ENCODE results near the gene USP6NL.

Gene USP6NL

DNA sequence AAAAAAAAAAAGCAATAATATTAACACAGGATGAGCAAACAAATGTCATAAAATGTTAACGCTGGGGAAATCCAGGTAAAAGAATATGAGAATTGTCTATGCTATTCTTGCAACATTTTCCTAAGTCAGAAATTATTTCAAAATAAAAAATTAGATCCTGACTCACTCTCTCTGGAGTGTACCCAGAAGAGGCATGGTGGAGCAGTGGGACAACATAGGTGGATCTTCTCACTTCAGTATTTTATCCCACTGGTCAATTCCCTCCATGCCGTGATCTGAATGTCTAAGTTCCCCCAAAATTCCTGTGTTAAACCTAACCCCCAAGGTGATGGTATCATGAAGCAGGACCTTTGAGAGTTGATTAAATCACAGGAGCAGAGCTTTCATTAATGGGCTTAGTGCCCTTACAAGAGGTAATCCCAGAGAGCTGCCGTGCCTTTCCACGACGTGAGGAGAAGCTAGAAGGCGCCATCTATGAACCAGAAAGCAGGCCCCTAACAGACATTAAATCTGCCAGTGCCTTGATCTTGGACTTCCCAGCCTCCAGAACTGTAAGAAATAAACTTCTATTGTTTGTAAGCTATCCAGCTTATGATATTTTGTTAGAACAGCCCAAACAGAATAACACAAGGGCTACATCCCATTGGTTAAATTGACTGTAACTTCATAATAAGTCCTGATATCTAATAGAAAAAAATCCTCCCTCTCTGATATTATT, 35.2 kb downstream of the USP6NL start:
- no peak for DNase-seq (ENCODE audit: low read depth in 1 of 2, low spot score in 1 of 2)
- no peak overlapping the region for H3K4me3 ChIP-seq (replicated peaks; ENCODE audit: insufficient read depth, low read length)
- H3K27me3 ChIP-seq (ENCODE audit: insufficient read depth, poor library complexity, severe bottlenecking) = no peaks in the 10 kb centered on the region
- TF ChIP-seq POLR2AphosphoS5 (IDR thresholded peaks at IDR 0.05; ENCODE audit: low read depth) (no peak), GABPA (IDR thresholded peaks at IDR 0.05; ENCODE audit: low read depth) (no peak), SPI1 (IDR thresholded peaks at IDR 0.05; ENCODE audit: borderline replicate concordance, low read depth) (no peak)
- TF ChIP-seq, protein P1, sequence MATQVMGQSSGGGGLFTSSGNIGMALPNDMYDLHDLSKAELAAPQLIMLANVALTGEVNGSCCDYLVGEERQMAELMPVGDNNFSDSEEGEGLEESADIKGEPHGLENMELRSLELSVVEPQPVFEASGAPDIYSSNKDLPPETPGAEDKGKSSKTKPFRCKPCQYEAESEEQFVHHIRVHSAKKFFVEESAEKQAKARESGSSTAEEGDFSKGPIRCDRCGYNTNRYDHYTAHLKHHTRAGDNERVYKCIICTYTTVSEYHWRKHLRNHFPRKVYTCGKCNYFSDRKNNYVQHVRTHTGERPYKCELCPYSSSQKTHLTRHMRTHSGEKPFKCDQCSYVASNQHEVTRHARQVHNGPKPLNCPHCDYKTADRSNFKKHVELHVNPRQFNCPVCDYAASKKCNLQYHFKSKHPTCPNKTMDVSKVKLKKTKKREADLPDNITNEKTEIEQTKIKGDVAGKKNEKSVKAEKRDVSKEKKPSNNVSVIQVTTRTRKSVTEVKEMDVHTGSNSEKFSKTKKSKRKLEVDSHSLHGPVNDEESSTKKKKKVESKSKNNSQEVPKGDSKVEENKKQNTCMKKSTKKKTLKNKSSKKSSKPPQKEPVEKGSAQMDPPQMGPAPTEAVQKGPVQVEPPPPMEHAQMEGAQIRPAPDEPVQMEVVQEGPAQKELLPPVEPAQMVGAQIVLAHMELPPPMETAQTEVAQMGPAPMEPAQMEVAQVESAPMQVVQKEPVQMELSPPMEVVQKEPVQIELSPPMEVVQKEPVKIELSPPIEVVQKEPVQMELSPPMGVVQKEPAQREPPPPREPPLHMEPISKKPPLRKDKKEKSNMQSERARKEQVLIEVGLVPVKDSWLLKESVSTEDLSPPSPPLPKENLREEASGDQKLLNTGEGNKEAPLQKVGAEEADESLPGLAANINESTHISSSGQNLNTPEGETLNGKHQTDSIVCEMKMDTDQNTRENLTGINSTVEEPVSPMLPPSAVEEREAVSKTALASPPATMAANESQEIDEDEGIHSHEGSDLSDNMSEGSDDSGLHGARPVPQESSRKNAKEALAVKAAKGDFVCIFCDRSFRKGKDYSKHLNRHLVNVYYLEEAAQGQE (IDR thresholded peaks at IDR 0.05; ENCODE audit: insufficient replicate concordance, low read depth) = no peak
- TF ChIP-seq, protein P2, sequence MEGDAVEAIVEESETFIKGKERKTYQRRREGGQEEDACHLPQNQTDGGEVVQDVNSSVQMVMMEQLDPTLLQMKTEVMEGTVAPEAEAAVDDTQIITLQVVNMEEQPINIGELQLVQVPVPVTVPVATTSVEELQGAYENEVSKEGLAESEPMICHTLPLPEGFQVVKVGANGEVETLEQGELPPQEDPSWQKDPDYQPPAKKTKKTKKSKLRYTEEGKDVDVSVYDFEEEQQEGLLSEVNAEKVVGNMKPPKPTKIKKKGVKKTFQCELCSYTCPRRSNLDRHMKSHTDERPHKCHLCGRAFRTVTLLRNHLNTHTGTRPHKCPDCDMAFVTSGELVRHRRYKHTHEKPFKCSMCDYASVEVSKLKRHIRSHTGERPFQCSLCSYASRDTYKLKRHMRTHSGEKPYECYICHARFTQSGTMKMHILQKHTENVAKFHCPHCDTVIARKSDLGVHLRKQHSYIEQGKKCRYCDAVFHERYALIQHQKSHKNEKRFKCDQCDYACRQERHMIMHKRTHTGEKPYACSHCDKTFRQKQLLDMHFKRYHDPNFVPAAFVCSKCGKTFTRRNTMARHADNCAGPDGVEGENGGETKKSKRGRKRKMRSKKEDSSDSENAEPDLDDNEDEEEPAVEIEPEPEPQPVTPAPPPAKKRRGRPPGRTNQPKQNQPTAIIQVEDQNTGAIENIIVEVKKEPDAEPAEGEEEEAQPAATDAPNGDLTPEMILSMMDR (IDR thresholded peaks at IDR 0.05; ENCODE audit: insufficient read depth, low read length) = no peak
- no peak overlapping the region for H3K27ac ChIP-seq (replicated peaks)

DNA sequence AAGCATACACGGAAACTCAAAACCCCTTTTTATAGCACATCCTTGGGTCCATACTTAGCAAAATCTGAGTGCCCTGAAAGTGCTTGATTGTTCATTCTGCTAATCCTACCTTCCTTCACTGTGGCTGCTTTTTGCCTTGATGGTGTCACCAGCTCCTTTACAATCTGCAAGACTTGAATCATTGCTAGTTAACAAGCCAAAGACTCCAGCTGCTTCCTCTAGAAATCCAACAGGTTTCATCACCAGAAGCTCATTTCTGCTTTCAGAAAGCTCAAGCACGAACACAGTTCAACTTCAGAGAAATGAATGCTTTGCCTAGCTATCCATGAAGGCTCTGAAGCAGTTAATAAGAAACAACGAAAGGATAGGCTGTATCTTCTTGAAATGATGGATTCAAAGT, 38.0 kb downstream of the USP6NL start:
- H3K27me3 ChIP-seq (ENCODE audit: insufficient read depth, poor library complexity, severe bottlenecking) = no peaks in the 10 kb centered on the region
- no peak overlapping the region for H3K4me3 ChIP-seq (replicated peaks; ENCODE audit: insufficient read depth, low read length)
- TF ChIP-seq SPI1 (IDR thresholded peaks at IDR 0.05; ENCODE audit: borderline replicate concordance, low read depth) (0 out of 2 replicates have a peak, but pooled peaks have one; percentile 29), GABPA (IDR thresholded peaks at IDR 0.05; ENCODE audit: low read depth) (no peak), POLR2AphosphoS5 (IDR thresholded peaks at IDR 0.05; ENCODE audit: low read depth) (no peak)
- TF ChIP-seq, protein P1 (IDR thresholded peaks at IDR 0.05; ENCODE audit: insufficient replicate concordance, low read depth) = no peak
- TF ChIP-seq, protein P2 (IDR thresholded peaks at IDR 0.05; ENCODE audit: insufficient read depth, low read length) = no peak
- DNase-seq (ENCODE audit: low read depth in 1 of 2, low spot score in 1 of 2) = peak in 1 of 2 experiments; percentile 55
- H3K27ac ChIP-seq (replicated peaks) = no peak overlapping the region

DNA sequence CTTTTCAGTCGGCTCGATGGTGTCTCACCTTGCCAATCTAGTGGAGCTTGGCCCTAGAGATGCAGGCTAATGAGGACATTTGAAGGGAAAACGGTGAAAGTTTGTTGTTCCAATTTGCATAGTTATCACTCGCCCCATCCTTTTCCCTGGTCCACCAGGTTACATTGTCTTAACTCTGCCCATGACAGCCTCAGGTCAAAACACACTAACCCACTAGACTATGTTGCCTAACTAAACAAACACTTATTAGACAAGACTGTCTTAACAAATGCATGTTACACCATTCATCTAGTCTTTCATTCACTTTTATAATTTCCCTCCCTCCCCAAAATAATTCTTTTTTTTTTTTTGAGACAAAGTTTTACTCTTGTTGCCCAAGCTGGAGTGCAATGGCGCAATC, 40.7 kb downstream of the USP6NL start:
- no peak for DNase-seq (ENCODE audit: low read depth in 1 of 2, low spot score in 1 of 2)
- H3K27me3 ChIP-seq (ENCODE audit: insufficient read depth, poor library complexity, severe bottlenecking) = no peaks in the 10 kb centered on the region
- no peak overlapping the region for H3K4me3 ChIP-seq (replicated peaks; ENCODE audit: insufficient read depth, low read length)
- TF ChIP-seq POLR2AphosphoS5 (IDR thresholded peaks at IDR 0.05; ENCODE audit: low read depth) = no peak
- TF ChIP-seq, protein P1 (IDR thresholded peaks at IDR 0.05; ENCODE audit: insufficient replicate concordance, low read depth) = no peak
- no peak for TF ChIP-seq SPI1 (IDR thresholded peaks at IDR 0.05; ENCODE audit: borderline replicate concordance, low read depth)
- TF ChIP-seq GABPA (IDR thresholded peaks at IDR 0.05; ENCODE audit: low read depth) = no peak
- TF ChIP-seq, protein P2 (IDR thresholded peaks at IDR 0.05; ENCODE audit: insufficient read depth, low read length) = no peak
- no peak overlapping the region for H3K27ac ChIP-seq (replicated peaks)

All from HL-60 (cell line).